HCT116 (cell line): ENCODE data around the gene CNKSR1. TPM values are rescaled to one million over a fixed set of nuclear protein-coding genes. Genes with fewer than 3 reads are reported as not detected.

Source experiments
- ATAC-seq: fragments of 200-7000 bp; cut with Tn5 transposase; 2 replicates; pipeline ENCODE4 v1.9.1; 2020; ENCODE audit warnings: mild to moderate bottlenecking, moderate library complexity
- BruUV-seq: library from RNA; stranded (reverse); fragments of 400-500 nt; replicated peaks from 2 replicates; lab custom pipeline; 2021; lab: Mats Ljungman, UMichigan
- CTCF ChIA-PET: fragments of 300-600 bp; sonication (Branson Sonifier 250); formaldehyde crosslinking; loops from one replicate; lab custom pipeline; 2021; ENCODE audit warnings: antibody characterized with exemption; lab: Charles Lee
- POLR2A ChIA-PET: fragments of 300-600, 350-600 bp; sonication (Branson Sonifier 250); formaldehyde crosslinking; loops from one replicate; lab custom pipeline; 2021; ENCODE audit warnings: antibody characterized with exemption; lab: Charles Lee
- RAD21 ChIA-PET, 2 experiments: fragments of 300-600 bp; sonication (Branson Sonifier 250); formaldehyde crosslinking; loops; one replicate each; lab custom pipeline; 2023; ENCODE audit warnings: low total read pairs in 2 of 2; ENCODE audit not compliant: uncharacterized antibody in 2 of 2, unreplicated experiment in 2 of 2, low non-redundant PET in 1 of 2; lab: Charles Lee
- DNase-seq: peaks from one replicate; pipeline ENCODE4 v3.0.0-alpha.2; 2010; ENCODE audit warnings: low read depth, low spot score
- H2AFZ ChIP-seq: fragments of 200-600 bp; shearing (Covaris generic), sonication (generic); 2 replicates; pipeline ENCODE4 v1.6.1; 2017; ENCODE audit warnings: low read depth, mixed run types, mixed read lengths, antibody characterized with exemption, low read length; ENCODE audit not compliant: poor library complexity, severe bottlenecking
- H3K27ac ChIP-seq: 2 replicates; pipeline ENCODE4 v1.5.1; 2012; ENCODE audit warnings: low read depth, low read length
- H3K27me3 ChIP-seq: fragments of 200-600 bp; sonication (generic); 2 replicates; pipeline ENCODE4 v1.6.1; 2016; ENCODE audit warnings: mixed run types, low read length, mixed read lengths; ENCODE audit not compliant: insufficient read depth
- H3K36me3 ChIP-seq, 2 experiments: fragments of 200-500 bp in 1 of 2; fragments of 200-600 bp in 1 of 2; sonication (Bioruptor generic) in 1 of 2; sonication (generic) in 1 of 2; 2 replicates each; pipeline versions ENCODE4 v1.5.1 to v1.6.1; 2014 to 2016; ENCODE audit warnings: low read length in 2 of 2, inconsistent platforms in 1 of 2, mixed read lengths in 1 of 2, mixed run types in 1 of 2; ENCODE audit not compliant: insufficient read depth in 2 of 2, control insufficient read depth in 1 of 2
- H3K4me1 ChIP-seq, 2 experiments: fragments of 200-600 bp in 1 of 2; sonication (generic) in 1 of 2; 2 replicates each; pipeline versions ENCODE4 v1.5.1 to v1.6.1; 2012 to 2017; ENCODE audit warnings: low read length in 2 of 2, inconsistent platforms in 1 of 2, mild to moderate bottlenecking in 1 of 2, mixed read lengths in 1 of 2, mixed run types in 1 of 2, moderate library complexity in 1 of 2; ENCODE audit not compliant: insufficient read depth in 2 of 2, control insufficient read depth in 1 of 2
- H3K4me2 ChIP-seq: fragments of 200-600 bp; sonication (generic); 2 replicates; pipeline ENCODE4 v1.6.1; 2017; ENCODE audit warnings: mixed run types, low read length, mixed read lengths
- H3K4me3 ChIP-seq, 2 experiments: fragments of 200-600 bp in 1 of 2; sonication (generic) in 1 of 2; replicated peaks in 1 of 2; 2 replicates each; pipeline ENCODE4 v1.5.1; 2011 to 2016; ENCODE audit warnings: low read length in 2 of 2, control low read depth in 1 of 2, low read depth in 1 of 2, mild to moderate bottlenecking in 1 of 2, mixed read lengths in 1 of 2, mixed run types in 1 of 2
- H3K79me2 ChIP-seq: fragments of 200-600 bp; sonication (generic); 2 replicates; pipeline ENCODE4 v1.6.1; 2017; ENCODE audit warnings: mild to moderate bottlenecking, mixed run types, low read length, moderate library complexity, mixed read lengths; ENCODE audit not compliant: insufficient read depth
- H3K9ac ChIP-seq: fragments of 200-600 bp; sonication (generic); 2 replicates; pipeline ENCODE4 v1.6.1; 2016; ENCODE audit warnings: low read length, mixed read lengths
- H3K9me2 ChIP-seq: fragments of 200-600 bp; sonication (generic), shearing (Covaris generic); 2 replicates; pipeline ENCODE4 v1.6.1; 2017; ENCODE audit warnings: mixed run types, mild to moderate bottlenecking, moderate library complexity; ENCODE audit not compliant: insufficient read depth
- H3K9me3 ChIP-seq, 2 experiments: fragments of 200-500 bp in 1 of 2; fragments of 200-600 bp in 1 of 2; sonication (Bioruptor generic) in 1 of 2; sonication (generic) in 1 of 2; 2 replicates each; pipeline ENCODE4 v1.6.1; 2014 to 2017; ENCODE audit warnings: low read length in 2 of 2, mixed read lengths in 2 of 2, inconsistent platforms in 1 of 2, low read depth in 1 of 2, mild to moderate bottlenecking in 1 of 2, mixed run types in 1 of 2, moderate library complexity in 1 of 2; ENCODE audit not compliant: control insufficient read depth in 1 of 2, insufficient read depth in 1 of 2
- H4K20me1 ChIP-seq: fragments of 200-600 bp; sonication (generic), shearing (Covaris generic); 2 replicates; pipeline ENCODE4 v1.6.1; 2017; ENCODE audit warnings: mixed run types, mild to moderate bottlenecking, moderate library complexity; ENCODE audit not compliant: insufficient read depth
- ATF3 ChIP-seq: IDR thresholded peaks from 2 replicates; pipeline ENCODE4 v1.6.1; 2012
- CEBPB ChIP-seq: IDR thresholded peaks from 2 replicates; pipeline ENCODE4 v1.6.1; 2012; ENCODE audit warnings: low read depth
- ELF1 ChIP-seq: IDR thresholded peaks from 2 replicates; pipeline ENCODE4 v1.6.1; 2012; ENCODE audit warnings: low read depth, borderline replicate concordance
- EZH2phosphoT487 ChIP-seq: fragments of 200-600 bp; IDR thresholded peaks from 2 replicates; pipeline ENCODE4 v1.6.1; 2018; ENCODE audit warnings: antibody characterized with exemption, borderline replicate concordance
- FOSL1 ChIP-seq: IDR thresholded peaks from 2 replicates; pipeline ENCODE4 v1.6.1; 2012; ENCODE audit warnings: low read depth
- TCF7L2 ChIP-seq: IDR thresholded peaks from 2 replicates; pipeline ENCODE4 v1.7.0; 2011; ENCODE audit warnings: borderline replicate concordance, inconsistent platforms; ENCODE audit not compliant: insufficient read depth, insufficient read length; ENCODE audit errors: extremely low read depth
- ZBTB33 ChIP-seq: IDR thresholded peaks from 2 replicates; pipeline ENCODE4 v1.6.1; 2011; ENCODE audit warnings: mild to moderate bottlenecking, low read length, moderate library complexity; ENCODE audit not compliant: insufficient replicate concordance; ENCODE audit errors: extremely low read depth
- ZNF274 ChIP-seq: fragments of 200-500 bp; sonication (Bioruptor generic); IDR thresholded peaks from 2 replicates; pipeline ENCODE4 v1.6.1; 2014; ENCODE audit warnings: mild to moderate bottlenecking, low read depth, low read length, inconsistent platforms
- intact Hi-C: fragments of 100-400 bp; cut with micrococcal nuclease; formaldehyde crosslinking; loops from 2 replicates; pipeline ENCODE4 v1.10.0; 2022
- total RNA-seq: library from RNA; stranded (reverse); gene quantifications from one replicate; pipeline ENCODE4 v1.2.1, GENCODE V29; 2021; ENCODE audit not compliant: unreplicated experiment

The CNKSR1 gene
- total RNA-seq, 1 experiment from 2014 or later, result 26.6 TPM

GRCh38 chr1:26220199-26220912 is 43.1 kb downstream of the CNKSR1 start (continued):
- no peak for TF ChIP-seq FOSL1
- no peak for TF ChIP-seq ELF1
- no peak for TF ChIP-seq ZBTB33
- TF ChIP-seq ZNF274, result no peak
- TF ChIP-seq CEBPB, result no peak
- no peak for TF ChIP-seq TCF7L2
- no peak for TF ChIP-seq EZH2phosphoT487

GRCh38 chr1:26221094-26221493 is 43.8 kb downstream of the CNKSR1 start:
- CTCF ChIA-PET, result interaction anchor here (3.7 kb wide), 1 partner anchor 13 kb away, joined by 29 read pairs; the partner anchor contains the start of gene CEP85
- RAD21 ChIA-PET, result no interaction called here
- H3K9me2 ChIP-seq, result no peaks in the 10 kb centered on the region
- no peaks in the 10 kb centered on the region for H4K20me1 ChIP-seq
- H3K4me1 ChIP-seq, result peaks cover 9 to 10% of the 10 kb centered on the region in 2 experiments; a peak in 2 of 4 replicates
- H3K79me2 ChIP-seq, result no peaks in the 10 kb centered on the region
- no peak overlapping the region for H3K9ac ChIP-seq
- no peak for DNase-seq
- H3K4me3 ChIP-seq, result no peak overlapping the region
- no TSS peak for BruUV-seq
- no peak for ATAC-seq
- no peak for TF ChIP-seq ZNF274
- TF ChIP-seq ATF3, result no peak
- POLR2A ChIA-PET, result interaction anchor here (1.1 kb wide), 2 partner anchors 13 to 14 kb away, joined by 3 to 4 read pairs; no protein-coding TSS in a partner anchor
- H3K4me2 ChIP-seq, result no peak overlapping the region
- H3K36me3 ChIP-seq, result no peaks in the 10 kb centered on the region
- H3K27me3 ChIP-seq, result no peaks in the 10 kb centered on the region
- intact Hi-C loops, result no loop called here
- no peak overlapping the region for H2AFZ ChIP-seq
- no peak overlapping the region for H3K27ac ChIP-seq
- no peaks in the 10 kb centered on the region for H3K9me3 ChIP-seq
